ENCODE data around the gene UBE2U. TPM values are rescaled to one million over a fixed set of nuclear protein-coding genes. Genes with fewer than 3 reads are reported as not detected.
"Not testable (repeated sequence)": the region's sequence is repeated elsewhere in the genome, so short reads cannot be mapped to it uniquely, and the experiment has no call there.

UBE2U gene
- polyA plus RNA-seq, 1 experiment = not detected

GRCh38 chr1:64242895-64243756 is 39.7 kb downstream of the UBE2U start:
- ChIA-PET CTCF (interaction anchor here (0.7 to 4.4 kb wide), 24 partner anchors 9 to 719 kb away, joined by 3 to 37 read pairs (median 4); no protein-coding TSS in a partner anchor), POLR2A (no interaction called here)
- TF ChIP-seq CTCF (IDR thresholded peaks at IDR 0.05; ENCODE audit: insufficient read depth, low read depth, low read length) = peak; percentile 35
- H3K36me3 ChIP-seq (ENCODE audit: control insufficient read depth, insufficient read depth, low read length) = no peaks in the 10 kb centered on the region
- no peak overlapping the region for H3K4me3 ChIP-seq (ENCODE audit: low read depth, low read length)
- DNase-seq (ENCODE audit: low read depth) = no peak
- H3K27me3 ChIP-seq (ENCODE audit: control insufficient read depth, insufficient read depth, low read length) = no peaks in the 10 kb centered on the region; the same call in 1 of the 2 replicates

- Histone ChIP-seq H3K36me3 (ENCODE audit: control insufficient read depth, insufficient read depth, low read length) (no peaks in the 10 kb centered on the region), H3K27me3 (ENCODE audit: control insufficient read depth, insufficient read depth, low read length) (no peaks in the 10 kb centered on the region; the same call in 1 of the 2 replicates), H3K4me3 (ENCODE audit: low read depth, low read length) (no peak overlapping the region)
- ChIA-PET POLR2A (no interaction called here), CTCF (interaction anchor here (0.8 to 4.4 kb wide), 8 partner anchors 548 to 627 kb away, joined by 3 to 37 read pairs (median 8); no protein-coding TSS in a partner anchor)
- TF ChIP-seq CTCF (IDR thresholded peaks at IDR 0.05; ENCODE audit: insufficient read depth, low read depth, low read length) = no peak
- no peak for DNase-seq (ENCODE audit: low read depth)
These were observed 40.3 kb downstream of the UBE2U start for GRCh38 chr1:64243757-64244080.

- no peak for TF ChIP-seq CTCF (IDR thresholded peaks at IDR 0.05; ENCODE audit: insufficient read depth, low read depth, low read length)
- H3K36me3 ChIP-seq (ENCODE audit: control insufficient read depth, insufficient read depth, low read length) = no peaks in the 10 kb centered on the region
- no peak overlapping the region for H3K4me3 ChIP-seq (ENCODE audit: low read depth, low read length)
- ChIA-PET CTCF (interaction anchor here (0.5 to 4.4 kb wide), 4 partner anchors 554 to 629 kb away, joined by 3 to 37 read pairs (median 20); no protein-coding TSS in a partner anchor), POLR2A (no interaction called here)
- no peak for DNase-seq (ENCODE audit: low read depth)
- H3K27me3 ChIP-seq (ENCODE audit: control insufficient read depth, insufficient read depth, low read length) = no peaks in the 10 kb centered on the region; the same call in none of the 2 replicates
These were observed 42.1 kb downstream of the UBE2U start for GRCh38 chr1:64245495-64245894.

- H3K36me3 ChIP-seq (ENCODE audit: control insufficient read depth, insufficient read depth, low read length) = no peaks in the 10 kb centered on the region
- DNase-seq (ENCODE audit: low read depth) = no peak
- no peaks in the 10 kb centered on the region; the same call in none of the 2 replicates for H3K27me3 ChIP-seq (ENCODE audit: control insufficient read depth, insufficient read depth, low read length)
- ChIA-PET POLR2A (no interaction called here), CTCF (interaction anchor here (0.7 to 3.0 kb wide), 26 partner anchors 11 to 1405 kb away, joined by 3 to 19 read pairs (median 4); no protein-coding TSS in a partner anchor)
- TF ChIP-seq CTCF (IDR thresholded peaks at IDR 0.05; ENCODE audit: insufficient read depth, low read depth, low read length) = peak; percentile 53
- no peak overlapping the region for H3K4me3 ChIP-seq (ENCODE audit: low read depth, low read length)
These were observed 43.0 kb downstream of the UBE2U start for GRCh38 chr1:64246294-64246917.

- TF ChIP-seq CTCF (IDR thresholded peaks at IDR 0.05; ENCODE audit: insufficient read depth, low read depth, low read length) = no peak
- H3K27me3 ChIP-seq (ENCODE audit: control insufficient read depth, insufficient read depth, low read length) = peaks cover 2% of the 10 kb centered on the region
- ChIA-PET POLR2A (no interaction called here), CTCF (interaction anchor here (0.8 to 3.0 kb wide), 7 partner anchors 12 to 690 kb away, joined by 3 to 19 read pairs (median 4); no protein-coding TSS in a partner anchor)
- no peak overlapping the region for H3K4me3 ChIP-seq (ENCODE audit: low read depth, low read length)
- DNase-seq (ENCODE audit: low read depth) = no peak
- no peaks in the 10 kb centered on the region for H3K36me3 ChIP-seq (ENCODE audit: control insufficient read depth, insufficient read depth, low read length)
These were observed 44.6 kb downstream of the UBE2U start for GRCh38 chr1:64248065-64248464.

GRCh38 chr1:64250472-64250871 is 47.0 kb downstream of the UBE2U start:
- POLR2A ChIA-PET; CTCF ChIA-PET; H3K36me3 ChIP-seq (ENCODE audit: control insufficient read depth, insufficient read depth, low read length); H3K4me3 ChIP-seq (ENCODE audit: low read depth, low read length); H3K27me3 ChIP-seq (ENCODE audit: control insufficient read depth, insufficient read depth, low read length); DNase-seq (ENCODE audit: low read depth): not testable (repeated sequence)

Measured in BJ (cell line).